ENCODE results near the gene AKAP8. TPM values are rescaled to one million over a fixed set of nuclear protein-coding genes. Genes with fewer than 3 reads are reported as not detected.

Gene AKAP8
- total RNA-seq, 4 donors from 2014 or later = 21.4 to 34.2 (median 28.0) TPM

- Histone ChIP-seq H3K4me1 (peaks cover 0 to 62% (median 44%) of the 10 kb centered on the region in 3 donors), H3K9me3 (no peaks in the 10 kb centered on the region), H3K27ac (peak overlapping the region; percentile 91 to 99 (median 98)), H3K36me3 (peaks cover 0 to 22% of the 10 kb centered on the region in 2 donors), H3K4me3 (peak overlapping the region; percentile 97 to 99), H3K27me3 (no peaks in the 10 kb centered on the region)
- TF ChIP-seq CTCF (IDR thresholded peaks at IDR 0.05) = no peak
- no peak for TF ChIP-seq POLR2AphosphoS5 (IDR thresholded peaks at IDR 0.05)
- TF ChIP-seq EP300 (IDR thresholded peaks at IDR 0.05) = no peak
- no peak for TF ChIP-seq POLR2A (IDR thresholded peaks at IDR 0.05)
- no peak for ATAC-seq
- WGBS, 2 donors (ENCODE audit: low coverage in 1 of 2) = 0 to 2% methylated on average over 7 to 8 of the region's 22 CpGs
Observed at GRCh38 chr19:15378534-15379082, 979 bp downstream of the AKAP8 start.

GRCh38 chr19:15374796-15375440 lies 4.7 kb downstream of the AKAP8 start:
- H3K27me3 ChIP-seq = no peaks in the 10 kb centered on the region
- WGBS, 2 donors (ENCODE audit: low coverage in 1 of 2) = 100% methylated on average over 1 of the region's 24 CpGs; no CpG with 5 or more reads in 1 of the 2 donors
- H3K36me3 ChIP-seq = peaks cover 4 to 49% of the 10 kb centered on the region in 2 donors
- H3K9me3 ChIP-seq = no peaks in the 10 kb centered on the region
- peak overlapping the region in 3 of 4 donors; percentile 57 to 66 (median 61) for H3K27ac ChIP-seq
- TF ChIP-seq CTCF (IDR thresholded peaks at IDR 0.05) (no peak), EP300 (IDR thresholded peaks at IDR 0.05) (no peak), POLR2AphosphoS5 (IDR thresholded peaks at IDR 0.05) (peak; percentile 41), POLR2A (IDR thresholded peaks at IDR 0.05) (no peak)
- H3K4me1 ChIP-seq = peaks cover 0 to 58% (median 36%) of the 10 kb centered on the region in 3 donors
- H3K4me3 ChIP-seq = no peak overlapping the region
- no peak for ATAC-seq

GRCh38 chr19:15374105-15374651 lies 5.4 kb downstream of the AKAP8 start:
- Histone ChIP-seq H3K27me3 (no peaks in the 10 kb centered on the region), H3K4me1 (peaks cover 0 to 58% (median 36%) of the 10 kb centered on the region in 3 donors), H3K36me3 (peaks cover 4 to 56% of the 10 kb centered on the region in 2 donors), H3K9me3 (no peaks in the 10 kb centered on the region), H3K4me3 (no peak overlapping the region), H3K27ac (peak overlapping the region in 3 of 4 donors; percentile 57 to 66 (median 61))
- TF ChIP-seq CTCF (IDR thresholded peaks at IDR 0.05) (no peak), POLR2A (IDR thresholded peaks at IDR 0.05) (no peak), EP300 (IDR thresholded peaks at IDR 0.05) (no peak), POLR2AphosphoS5 (IDR thresholded peaks at IDR 0.05) (no peak)
- ATAC-seq = no peak
- WGBS, 2 donors (ENCODE audit: low coverage in 1 of 2) = 100% methylated on average over 3 of the region's 21 CpGs; no CpG with 5 or more reads in 1 of the 2 donors

GRCh38 chr19:15373644-15374043 lies 5.9 kb downstream of the AKAP8 start:
- peaks cover 4 to 61% of the 10 kb centered on the region in 2 donors for H3K36me3 ChIP-seq
- no peak overlapping the region for H3K4me3 ChIP-seq
- peaks cover 0 to 58% (median 36%) of the 10 kb centered on the region in 3 donors for H3K4me1 ChIP-seq
- WGBS, 2 donors (ENCODE audit: low coverage in 1 of 2) = 40% methylated on average over 1 of the region's 22 CpGs; no CpG with 5 or more reads in 1 of the 2 donors
- H3K27ac ChIP-seq = peak overlapping the region in 2 of 4 donors; percentile 6 to 66
- no peaks in the 10 kb centered on the region for H3K27me3 ChIP-seq
- no peak for ATAC-seq
- no peaks in the 10 kb centered on the region for H3K9me3 ChIP-seq
- TF ChIP-seq CTCF (IDR thresholded peaks at IDR 0.05) (no peak), EP300 (IDR thresholded peaks at IDR 0.05) (no peak), POLR2AphosphoS5 (IDR thresholded peaks at IDR 0.05) (no peak), POLR2A (IDR thresholded peaks at IDR 0.05) (no peak)
